AG09319 (cell line): ENCODE measurements around the gene TMEM218.

Experiments used
- DNase-seq: peaks from one replicate; pipeline ENCODE4 v3.0.0-alpha.2; 2010; ENCODE audit warnings: low read depth; ENCODE audit errors: extremely low read depth
- CTCF ChIP-seq: IDR thresholded peaks from 2 replicates; pipeline ENCODE4 v1.5.1; 2011; ENCODE audit warnings: low read depth, mild to moderate bottlenecking, inconsistent platforms, low read length, moderate library complexity

The TMEM218 gene

GRCh38 chr11:125112208-125112604 lies 780 bp upstream of the TMEM218 start:
- TF ChIP-seq CTCF: no peak

GRCh38 chr11:125111001-125111342 lies 454 bp downstream of the TMEM218 start:
- no peak for TF ChIP-seq CTCF
- no peak for DNase-seq

More at GRCh38 chr11:125112208-125112604, 780 bp upstream of the TMEM218 start:
- DNase-seq: no peak

- TF ChIP-seq CTCF: no peak
These were observed 920 bp downstream of the TMEM218 start for GRCh38 chr11:125110506-125110905.

GRCh38 chr11:125108469-125108868 lies 3.0 kb downstream of the TMEM218 start:
- TF ChIP-seq CTCF: no peak
- DNase-seq: no peak

More at GRCh38 chr11:125110506-125110905, 920 bp downstream of the TMEM218 start:
- DNase-seq: no peak

GRCh38 chr11:125105926-125106325 lies 5.5 kb downstream of the TMEM218 start:
- no peak for DNase-seq
- TF ChIP-seq CTCF: no peak

GRCh38 chr11:125102510-125102909 lies 8.9 kb downstream of the TMEM218 start:
- no peak for DNase-seq
- no peak for TF ChIP-seq CTCF

GRCh38 chr11:125102025-125102424 lies 9.4 kb downstream of the TMEM218 start:
- DNase-seq: no peak
- TF ChIP-seq CTCF: no peak
